Type B pancreatic cell (in vitro differentiated cells): ENCODE results near the gene DYNC1I1. TPM values are rescaled to one million over a fixed set of nuclear protein-coding genes. Genes with fewer than 3 reads are reported as not detected.

Source experiments
- DNase-seq: peaks from one replicate; pipeline ENCODE4 v3.0.0; 2021; ENCODE audit warnings: mixed read lengths; ENCODE audit not compliant: unreplicated experiment; ENCODE audit errors: extremely low spot score
- H3K27ac Mint-ChIP-seq: 2 replicates; pipeline ENCODE4 v1.8.0; 2021; ENCODE audit warnings: mild to moderate bottlenecking, mixed read lengths
- H3K27me3 Mint-ChIP-seq: 2 replicates; pipeline ENCODE4 v1.8.0; 2021; ENCODE audit warnings: mixed read lengths
- H3K36me3 Mint-ChIP-seq: 2 replicates; pipeline ENCODE4 v1.8.0; 2021; ENCODE audit warnings: mixed read lengths
- H3K4me1 Mint-ChIP-seq: one replicate; pipeline ENCODE4 v1.8.0; 2021; ENCODE audit warnings: mixed read lengths; ENCODE audit not compliant: unreplicated experiment
- H3K4me3 Mint-ChIP-seq: 2 replicates; pipeline ENCODE4 v1.8.0; 2021; ENCODE audit warnings: mild to moderate bottlenecking, mixed read lengths
- H3K9me3 Mint-ChIP-seq: 2 replicates; pipeline ENCODE4 v1.8.0; 2021; ENCODE audit warnings: mixed read lengths
- CTCF ChIP-seq: fragments of 200-600 bp; sonication (generic); conservative IDR thresholded peaks from 2 replicates; pipeline ENCODE4 v1.5.0; 2021; ENCODE audit warnings: antibody characterized with exemption, mild to moderate bottlenecking
- total RNA-seq: library from RNA; stranded (reverse); gene quantifications from 2 replicates; pipeline ENCODE4 v1.2.1, GENCODE V29; 2021; ENCODE audit warnings: low replicate concordance

The DYNC1I1 gene
- total RNA-seq, 1 donor from 2014 or later: 4.0 TPM

GRCh38 chr7:96052860-96053470 lies 280.6 kb downstream of the DYNC1I1 start:
- no peaks in the 10 kb centered on the region for H3K9me3 Mint-ChIP-seq

DNA sequence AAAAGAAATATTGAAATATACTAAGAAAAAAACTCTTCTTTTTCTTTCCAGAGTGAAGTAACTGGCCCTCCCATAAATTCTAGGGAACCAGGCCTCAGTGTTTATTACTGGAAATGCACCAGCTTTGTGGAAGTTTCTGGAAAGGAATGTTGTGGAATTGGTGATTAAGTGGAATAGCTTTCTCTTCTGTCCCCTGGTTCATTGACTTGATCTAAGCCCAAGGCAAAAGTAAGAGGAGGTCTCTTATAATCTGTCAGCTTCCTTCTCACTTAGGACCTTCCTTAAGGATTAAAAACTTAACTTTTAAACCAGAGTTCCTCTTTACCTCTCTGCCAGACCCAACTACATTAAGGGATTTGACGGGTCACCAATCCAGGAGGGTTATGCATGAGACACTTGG lies 283.4 kb downstream of the DYNC1I1 start:
- no peak for TF ChIP-seq CTCF
- Mint-ChIP-seq H3K9me3 (no peaks in the 10 kb centered on the region), H3K27me3 (peaks cover under 1% of the 10 kb centered on the region), H3K36me3 (no peaks in the 10 kb centered on the region), H3K4me3 (no peak overlapping the region), H3K4me1 (peaks cover under 1% of the 10 kb centered on the region), H3K27ac (no peak overlapping the region)
- no peak for DNase-seq

More at GRCh38 chr7:96052860-96053470, 280.6 kb downstream of the DYNC1I1 start:
- TF ChIP-seq CTCF: no peak
- no peak for DNase-seq
- Mint-ChIP-seq H3K4me3 (no peak overlapping the region), H3K36me3 (no peaks in the 10 kb centered on the region), H3K27me3 (peaks cover 2% of the 10 kb centered on the region), H3K4me1 (no peaks in the 10 kb centered on the region), H3K27ac (no peak overlapping the region)

DNA sequence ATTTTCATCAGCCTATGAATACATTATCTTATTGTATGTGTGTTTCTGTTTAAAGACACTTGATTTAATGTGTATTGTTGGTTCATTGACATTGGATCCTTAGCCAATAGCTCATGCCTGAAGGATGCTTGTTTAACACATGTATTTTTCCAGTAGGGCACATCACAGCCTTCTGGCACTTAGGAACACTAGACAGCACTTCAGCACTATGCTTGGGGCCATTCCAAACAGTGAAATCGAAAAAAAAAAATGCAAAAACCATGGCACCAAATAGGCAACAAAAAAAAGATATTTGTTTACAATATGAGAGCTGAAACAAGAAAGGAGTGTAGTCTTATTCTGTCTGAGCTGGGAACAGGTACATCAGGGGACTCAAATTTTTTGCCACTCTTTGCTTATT lies 286.7 kb downstream of the DYNC1I1 start:
- Mint-ChIP-seq H3K36me3 (no peaks in the 10 kb centered on the region), H3K27me3 (no peaks in the 10 kb centered on the region), H3K9me3 (no peaks in the 10 kb centered on the region), H3K4me3 (no peak overlapping the region), H3K4me1 (peaks cover 9% of the 10 kb centered on the region), H3K27ac (no peak overlapping the region)
- TF ChIP-seq CTCF: no peak
- DNase-seq: no peak

DNA sequence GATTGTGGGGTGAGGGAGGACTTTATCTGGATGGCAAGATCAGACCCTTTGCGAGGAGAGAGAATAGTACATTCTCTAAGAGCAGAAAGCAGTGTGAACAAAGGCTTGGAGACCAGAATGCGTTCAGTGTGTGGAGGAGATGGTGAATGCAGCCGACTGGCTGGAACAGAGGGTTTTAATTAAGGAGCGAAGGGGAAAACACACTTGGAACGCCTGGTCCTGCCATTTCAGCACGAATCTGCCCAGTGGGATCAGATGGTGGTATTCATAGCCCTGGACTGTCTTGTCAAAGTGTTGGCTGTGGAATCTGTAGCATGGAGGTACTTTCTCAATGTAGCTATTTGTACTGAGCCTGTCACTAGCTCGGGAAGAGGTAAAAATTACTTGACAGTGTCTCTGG lies 288.7 kb downstream of the DYNC1I1 start:
- Mint-ChIP-seq H3K27me3 (no peaks in the 10 kb centered on the region), H3K36me3 (no peaks in the 10 kb centered on the region), H3K4me1 (peaks cover 9% of the 10 kb centered on the region), H3K27ac (peak overlapping the region; percentile 17), H3K9me3 (no peaks in the 10 kb centered on the region), H3K4me3 (peak overlapping the region; percentile 3)
- DNase-seq: no peak
- TF ChIP-seq CTCF: no peak

DNA sequence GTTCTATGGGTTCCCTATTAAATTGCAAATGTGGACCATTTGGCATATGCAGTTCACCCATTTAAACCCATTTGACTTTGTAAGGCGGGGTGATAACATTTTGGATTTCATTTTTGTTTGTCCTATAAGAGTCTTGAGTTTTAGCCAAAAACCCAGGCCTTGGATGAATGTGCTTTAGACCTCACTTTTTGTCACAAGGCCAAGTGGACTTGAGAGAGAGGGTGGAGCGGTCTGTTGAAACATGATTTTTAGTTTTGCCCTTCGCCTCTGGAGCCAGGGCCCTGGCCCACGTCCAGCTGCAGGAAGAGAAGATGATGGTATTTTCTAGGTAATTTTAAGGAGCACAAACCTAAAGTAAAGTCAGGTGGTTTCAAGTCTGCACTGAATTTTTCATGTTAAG lies 289.5 kb downstream of the DYNC1I1 start:
- no peaks in the 10 kb centered on the region for H3K36me3 Mint-ChIP-seq
- no peaks in the 10 kb centered on the region for H3K27me3 Mint-ChIP-seq
- no peak overlapping the region for H3K4me3 Mint-ChIP-seq
- no peak overlapping the region for H3K27ac Mint-ChIP-seq
- no peak for TF ChIP-seq CTCF
- DNase-seq: no peak
- no peaks in the 10 kb centered on the region for H3K9me3 Mint-ChIP-seq
- peaks cover 9% of the 10 kb centered on the region for H3K4me1 Mint-ChIP-seq

GRCh38 chr7:96067321-96067720 lies 295.0 kb downstream of the DYNC1I1 start:
- Mint-ChIP-seq H3K9me3 (no peaks in the 10 kb centered on the region), H3K27ac (no peak overlapping the region), H3K4me3 (no peak overlapping the region), H3K36me3 (no peaks in the 10 kb centered on the region), H3K27me3 (no peaks in the 10 kb centered on the region), H3K4me1 (peaks cover 16% of the 10 kb centered on the region)
- no peak for TF ChIP-seq CTCF
- no peak for DNase-seq
